CD4-positive, alpha-beta T cell treated with Interleukin-15 for 4 hours (primary cell): ENCODE data around the gene PLK5.
"Not testable (repeated sequence)": the region's sequence is repeated elsewhere in the genome, so short reads cannot be mapped to it uniquely, and the experiment has no call there.

Source experiments
- DNase-seq: peaks from one replicate; pipeline ENCODE4 v3.0.0-alpha.2; 2020; ENCODE audit warnings: low spot score

The PLK5 gene

DNA sequence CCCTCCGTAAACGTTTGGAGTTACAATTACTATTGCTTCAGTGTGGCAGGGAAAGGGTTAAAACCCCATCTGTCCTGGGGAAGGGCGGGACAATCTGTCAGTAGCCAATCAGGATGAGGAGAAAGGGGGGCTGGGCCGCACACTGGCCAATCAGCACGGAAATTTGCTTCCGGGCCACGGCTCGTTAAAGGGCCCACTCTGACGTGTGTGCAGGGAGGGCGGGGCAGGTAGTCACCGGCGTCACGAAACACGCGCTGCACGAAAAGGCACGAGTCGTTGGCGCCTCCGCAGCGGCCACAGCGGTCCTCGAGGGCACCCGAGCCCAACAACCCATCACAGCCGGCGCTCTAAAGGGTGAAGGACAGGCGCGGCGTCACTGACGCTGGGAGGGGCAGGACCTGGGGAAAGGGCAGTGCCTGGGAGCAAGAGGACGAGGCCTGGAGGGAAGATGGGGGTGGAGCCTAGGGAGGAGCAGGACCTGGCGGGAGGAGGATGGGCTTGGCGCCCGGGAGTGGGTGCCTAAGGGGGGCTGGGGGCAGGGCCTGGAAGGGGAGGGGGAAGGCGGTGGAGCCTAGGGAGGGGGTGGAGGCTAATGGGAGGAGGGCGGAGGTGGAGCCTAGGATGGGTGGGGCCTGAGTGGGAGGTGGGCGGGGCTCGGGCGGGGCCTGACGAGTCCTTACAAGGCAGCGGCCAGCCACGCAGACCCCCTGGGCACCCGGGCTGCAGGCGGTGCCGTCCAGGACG, 15.9 kb upstream of the PLK5 start:
- DNase-seq: peak; percentile 94

DNA sequence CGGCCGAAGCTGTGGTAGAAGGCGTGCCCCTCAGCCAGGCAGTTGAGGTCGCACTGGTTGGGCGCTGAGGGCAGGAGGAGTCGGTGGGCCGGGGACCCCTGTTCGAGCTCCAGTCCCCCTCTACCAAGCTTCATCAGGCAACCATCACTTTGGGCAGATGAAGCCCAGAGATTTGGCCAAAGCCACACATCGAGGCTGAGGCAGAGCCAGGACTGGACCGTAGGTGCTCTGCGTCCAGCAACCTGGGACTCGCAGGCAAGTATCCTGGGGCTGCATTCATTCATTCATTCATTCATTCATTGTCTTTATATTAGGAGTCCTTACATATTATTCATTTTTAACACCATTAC, 15.4 kb upstream of the PLK5 start:
- no peak for DNase-seq

DNA sequence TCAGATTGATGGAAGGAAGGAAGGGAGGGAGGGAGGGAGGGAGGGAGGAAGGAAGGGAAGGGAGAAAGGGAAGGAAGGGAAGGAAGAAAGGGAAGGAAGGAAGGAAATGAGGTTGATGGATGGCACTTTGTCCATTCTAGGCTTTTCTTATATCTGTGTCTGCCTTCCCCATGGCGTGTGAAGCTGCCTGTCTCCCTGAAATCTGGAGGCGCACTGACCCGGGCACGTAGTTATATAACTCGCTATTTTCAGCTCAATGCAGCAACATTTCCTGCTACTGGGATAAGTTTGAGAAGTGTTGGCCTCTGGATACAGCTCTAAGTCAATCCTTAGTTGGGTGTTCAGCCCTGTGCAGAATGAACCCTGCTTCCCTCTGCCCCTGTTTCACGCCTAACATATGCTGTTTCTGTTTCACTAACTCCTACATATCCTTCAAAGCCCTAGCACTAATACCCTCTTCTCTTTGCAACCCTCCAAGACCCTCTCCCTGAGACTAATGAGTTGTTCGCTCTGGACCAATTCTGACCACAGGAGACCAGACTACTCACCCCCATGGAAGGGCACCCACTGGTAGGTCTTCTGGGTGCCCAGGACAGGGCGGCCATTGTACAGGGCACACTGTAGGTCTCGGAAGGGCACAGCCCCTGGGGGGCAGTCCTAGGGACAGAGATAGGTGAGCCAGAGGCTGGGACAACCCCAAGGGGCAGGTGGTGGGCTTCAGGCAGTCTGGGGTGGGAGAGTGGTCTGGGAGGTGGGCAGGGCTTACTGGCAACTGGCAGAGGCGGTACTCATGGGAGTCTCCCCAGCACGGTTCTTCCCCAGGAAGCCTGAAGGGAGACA, 14.1 kb upstream of the PLK5 start:
- DNase-seq: no peak

GRCh38 chr19:1510442-1510806, 13.5 kb upstream of the PLK5 start:
- no peak for DNase-seq

GRCh38 chr19:1510807-1511206, 13.1 kb upstream of the PLK5 start:
- no peak for DNase-seq

GRCh38 chr19:1511318-1512317, 12.3 kb upstream of the PLK5 start:
- DNase-seq: no peak

DNA sequence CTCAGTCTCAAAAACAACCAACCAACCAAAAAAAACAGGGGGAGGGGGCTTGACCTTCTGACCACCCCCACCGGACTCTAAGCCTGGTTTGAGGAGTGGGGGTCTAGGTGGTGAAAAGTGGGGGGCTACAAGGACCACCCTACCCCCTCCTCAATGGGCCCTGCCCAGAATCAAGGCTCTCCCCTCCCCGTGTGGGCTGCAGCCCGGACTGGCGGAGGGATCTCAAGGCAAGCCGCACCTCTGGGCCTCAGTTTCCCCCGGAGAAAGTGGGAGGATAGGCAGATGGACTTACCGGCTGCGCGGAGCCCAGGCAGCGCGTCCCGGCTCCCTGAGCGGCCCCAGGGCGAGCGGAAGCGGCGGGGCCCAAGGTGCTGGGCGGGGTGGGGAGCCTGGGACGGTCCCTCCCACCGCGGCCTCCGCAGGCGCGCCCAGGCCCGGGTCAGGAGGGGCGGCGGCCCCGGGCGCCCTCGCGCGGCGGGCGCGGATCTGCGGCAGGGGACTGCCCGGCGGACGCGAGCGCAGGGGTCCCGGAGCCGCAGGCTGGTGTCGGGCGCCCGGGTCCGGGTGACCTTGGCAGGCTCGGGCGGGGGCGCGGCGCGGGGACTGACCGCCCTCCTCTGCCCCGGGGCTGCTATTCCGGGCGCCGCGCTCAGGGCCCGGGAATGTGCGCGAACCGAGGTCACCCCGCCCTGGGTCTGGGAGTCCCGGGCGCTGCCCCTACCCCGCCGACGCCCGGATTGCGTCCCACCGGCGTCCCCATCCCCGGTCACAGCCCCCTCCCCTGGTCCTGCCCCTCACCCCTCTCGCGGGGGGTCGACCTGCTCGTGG, 11.0 kb upstream of the PLK5 start, which contains the start of gene ADAMTSL5:
ADAMTSL5 (minus strand) TSS at position 349 of the 828 bp plus-strand sequence. CDS start 2,076 bp downstream, outside the sequence.
- DNase-seq: peak; percentile 53

- peak; percentile 61 for DNase-seq
Measured at GRCh38 chr19:1513499-1514294, 10.2 kb upstream of the PLK5 start.

DNA sequence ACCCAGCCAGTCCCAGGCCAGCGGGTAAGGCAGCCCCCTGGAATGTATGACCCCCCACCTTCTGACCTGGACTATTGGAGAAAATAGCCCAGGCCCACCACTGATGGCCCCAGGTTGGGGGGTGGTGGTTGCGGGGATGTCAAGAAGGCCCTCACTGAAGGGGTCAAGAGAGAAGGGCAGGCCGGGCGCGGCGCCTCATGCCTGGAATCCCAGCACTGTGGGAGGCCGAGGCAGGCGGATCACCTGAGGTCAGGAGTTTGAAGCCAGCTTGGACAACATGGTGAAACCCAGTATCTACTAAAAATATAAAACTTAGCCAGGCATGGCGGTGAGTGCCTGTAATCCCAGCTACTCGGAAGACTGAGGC, 9.6 kb upstream of the PLK5 start:
- no peak for DNase-seq

GRCh38 chr19:1514986-1515721, 8.7 kb upstream of the PLK5 start:
- no peak for DNase-seq

- no peak for DNase-seq
Measured at GRCh38 chr19:1516395-1516753, 7.5 kb upstream of the PLK5 start.

GRCh38 chr19:1518471-1518870, 5.4 kb upstream of the PLK5 start:
- no peak for DNase-seq

DNA sequence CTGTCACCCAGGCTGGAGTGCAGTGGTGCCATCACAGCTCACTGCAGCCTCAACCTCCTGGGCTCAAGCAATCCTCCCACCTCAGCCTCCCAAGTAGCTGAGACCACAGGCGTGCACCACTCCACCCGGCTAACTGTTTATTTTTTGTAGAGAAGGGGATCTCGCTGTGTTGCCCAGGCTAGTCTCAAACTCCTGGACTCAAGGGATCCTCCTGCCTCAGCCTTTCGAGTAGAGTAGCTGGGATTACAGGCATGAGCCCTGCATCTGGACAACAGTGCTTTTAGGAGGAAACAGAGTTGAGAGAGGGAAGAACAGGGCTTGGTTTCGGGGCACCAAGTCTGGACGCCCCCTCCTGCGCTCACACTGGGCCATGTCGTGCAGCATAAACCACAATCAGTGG, 4.1 kb upstream of the PLK5 start:
- DNase-seq: not testable (repeated sequence)

DNA sequence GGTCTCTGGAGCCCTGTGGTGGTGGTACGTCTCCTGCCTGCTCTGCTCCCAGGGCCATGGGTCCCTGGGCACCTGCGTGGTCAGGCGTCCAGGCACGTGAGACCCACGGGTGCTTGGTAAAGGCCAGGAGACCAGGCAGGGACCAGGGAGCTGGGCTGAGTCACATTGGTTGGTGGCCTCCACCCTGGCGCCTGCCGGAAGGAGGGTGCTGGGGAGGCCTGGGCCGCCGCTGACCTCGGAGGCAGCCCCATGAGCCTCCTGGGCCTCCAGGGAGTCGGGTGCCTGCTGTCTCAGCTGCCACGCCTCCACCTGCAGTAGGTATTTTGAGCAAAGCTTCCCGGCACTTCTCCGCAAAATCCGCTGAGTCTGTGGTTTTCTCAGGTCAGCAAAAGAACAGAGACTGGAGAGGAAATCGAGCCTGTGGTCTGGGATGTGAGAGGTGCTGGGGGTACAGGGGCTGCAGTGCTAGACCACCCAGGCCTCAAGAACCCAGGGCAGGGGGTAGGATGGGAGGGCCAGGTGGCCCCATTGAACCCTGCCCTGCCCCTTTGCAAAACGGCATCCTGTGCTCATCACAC, 3.6 kb upstream of the PLK5 start:
- DNase-seq: no peak

DNA sequence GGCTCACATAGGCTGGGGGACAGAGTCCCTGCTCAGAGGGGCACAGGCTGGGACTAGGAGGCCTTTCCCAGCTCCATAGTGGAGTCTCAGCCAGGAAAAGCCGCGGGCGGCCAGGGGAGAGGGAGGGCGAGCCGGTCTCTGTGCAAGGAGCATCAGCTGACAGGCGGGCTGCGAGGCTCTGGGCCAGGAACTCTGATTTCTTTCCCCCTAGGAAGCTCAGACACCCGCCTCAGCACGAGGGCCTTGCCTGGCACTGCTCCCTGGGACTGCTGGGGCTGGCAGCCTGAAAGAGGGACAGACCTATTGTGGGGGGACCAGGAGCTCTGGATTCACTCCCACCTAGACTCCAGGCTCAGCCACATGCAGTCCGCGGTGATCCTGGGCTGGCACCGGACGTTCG, 2.2 kb upstream of the PLK5 start:
- DNase-seq: no peak

DNA sequence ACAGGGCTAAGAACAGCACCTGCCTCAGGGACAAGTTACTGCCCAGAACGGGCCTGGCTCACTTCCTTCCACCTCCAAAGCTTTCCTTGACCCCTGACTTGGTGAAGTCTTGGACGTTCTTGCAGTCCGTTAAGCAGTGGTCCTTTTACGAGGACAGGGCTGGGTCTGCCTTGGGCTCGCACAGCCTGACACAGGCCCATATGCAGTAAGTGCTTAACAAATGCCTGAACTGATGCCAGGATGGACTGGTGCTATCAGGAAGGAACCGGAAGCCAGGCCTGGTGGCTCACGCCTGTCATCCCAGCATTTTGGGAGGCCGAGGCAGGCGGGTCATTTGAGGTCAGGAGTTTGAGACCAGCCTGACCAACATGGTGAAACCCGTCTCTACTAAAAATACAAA, 1.8 kb upstream of the PLK5 start:
- DNase-seq: no peak

DNA sequence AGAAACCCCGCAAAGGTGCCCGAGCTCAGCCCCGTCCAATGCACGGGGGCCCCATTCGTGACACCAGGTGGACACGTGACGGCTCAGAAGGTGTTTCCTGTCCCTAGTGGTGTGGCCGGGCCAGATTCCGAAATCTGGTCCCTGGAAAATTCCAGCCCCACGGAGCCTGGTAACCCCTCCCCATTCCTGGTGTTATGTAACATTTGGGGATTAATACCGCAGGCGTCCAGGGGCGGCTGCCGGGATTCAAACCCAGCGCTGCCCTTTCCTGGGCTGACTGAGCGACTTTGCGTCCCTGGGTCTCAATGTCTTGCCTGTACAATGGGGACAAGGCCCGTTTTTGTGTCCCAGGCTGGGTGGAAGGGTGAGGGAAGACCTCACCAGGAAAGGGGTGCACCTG, 1.0 kb upstream of the PLK5 start:
- DNase-seq: no peak

GRCh38 chr19:1524287-1524971, 552 bp downstream of the PLK5 start:
- no peak for DNase-seq

- DNase-seq: no peak
Measured at GRCh38 chr19:1524972-1525325, 1.1 kb downstream of the PLK5 start.
